AG10803 (cell line): ENCODE data around the gene ACSM4.

Experiments used
- DNase-seq: peaks from one replicate; pipeline ENCODE4 v3.0.0; 2010; ENCODE audit warnings: low read depth
- H3K4me3 ChIP-seq: 2 replicates; pipeline ENCODE4 v1.5.1; 2011; ENCODE audit warnings: mild to moderate bottlenecking, low read length, control low read depth
- CTCF ChIP-seq: conservative IDR thresholded peaks from 2 replicates; pipeline ENCODE4 v1.5.1; 2011; ENCODE audit warnings: mild to moderate bottlenecking, low read length, control low read depth, inconsistent platforms

Gene ACSM4

GRCh38 chr12:7302266-7302986 is 1.4 kb upstream of the ACSM4 start:
- TF ChIP-seq CTCF: no peak
- DNase-seq: no peak

GRCh38 chr12:7303230-7303629 is 642 bp upstream of the ACSM4 start:
- DNase-seq: peak; percentile 3
- H3K4me3 ChIP-seq: no peak overlapping the region
- TF ChIP-seq CTCF: no peak

More at GRCh38 chr12:7302266-7302986, 1.4 kb upstream of the ACSM4 start:
- H3K4me3 ChIP-seq: no peak overlapping the region

GRCh38 chr12:7304456-7304855 is 584 bp downstream of the ACSM4 start:
- no peak for DNase-seq
- no peak overlapping the region for H3K4me3 ChIP-seq
- TF ChIP-seq CTCF: no peak

- no peak overlapping the region for H3K4me3 ChIP-seq
- DNase-seq: no peak
- TF ChIP-seq CTCF: no peak
Measured at GRCh38 chr12:7310070-7310469, 6.2 kb downstream of the ACSM4 start.

GRCh38 chr12:7319930-7320329 is 16.1 kb downstream of the ACSM4 start:
- no peak for DNase-seq
- no peak; the same call in 1 of the 2 replicates for TF ChIP-seq CTCF
- no peak overlapping the region for H3K4me3 ChIP-seq

- DNase-seq: no peak
- no peak overlapping the region for H3K4me3 ChIP-seq
- no peak for TF ChIP-seq CTCF
Measured at GRCh38 chr12:7321624-7322023, 17.8 kb downstream of the ACSM4 start.

- no peak for TF ChIP-seq CTCF
Measured at GRCh38 chr12:7322599-7322998, 18.7 kb downstream of the ACSM4 start.

More at GRCh38 chr12:7322599-7322998, 18.7 kb downstream of the ACSM4 start:
- H3K4me3 ChIP-seq: no peak overlapping the region
- no peak for DNase-seq
